OCI-LY7 (cell line): Measurements from ENCODE around the gene DUOXA2. TPM values are rescaled to one million over a fixed set of nuclear protein-coding genes. Genes with fewer than 3 reads are reported as not detected.

Experiments
- BruUV-seq: library from RNA; stranded (reverse); fragments of 400-500 nt; replicated peaks from 2 replicates; lab custom pipeline; 2021; lab: Mats Ljungman, UMichigan
- CTCF ChIA-PET: fragments of 300-600 bp; sonication (Branson Sonifier 250); formaldehyde crosslinking; loops from one replicate; lab custom pipeline; 2022; ENCODE audit warnings: antibody characterized with exemption; ENCODE audit not compliant: unreplicated experiment; lab: Charles Lee
- POLR2A ChIA-PET: fragments of 300-600 bp; sonication (Branson Sonifier 250); formaldehyde crosslinking; loops from one replicate; lab custom pipeline; 2022; ENCODE audit warnings: antibody characterized with exemption; lab: Charles Lee
- DNase-seq: peaks from one replicate; pipeline ENCODE4 v3.0.0-alpha.2; 2015; ENCODE audit warnings: low spot score
- H2AFZ ChIP-seq: fragments of 200-600 bp; sonication (generic), shearing (Covaris generic); 2 replicates; pipeline ENCODE4 v1.6.1; 2014; ENCODE audit warnings: mild to moderate bottlenecking, antibody characterized with exemption, low read length, moderate library complexity
- H3K27ac ChIP-seq: fragments of 200-600 bp; sonication (generic); 2 replicates; pipeline ENCODE4 v1.5.1; 2014; ENCODE audit warnings: mixed run types, low read depth, mild to moderate bottlenecking, moderate library complexity, low read length, inconsistent platforms; ENCODE audit not compliant: poor library complexity, severe bottlenecking
- H3K36me3 ChIP-seq: fragments of 200-600 bp; sonication (generic); 2 replicates; pipeline ENCODE4 v1.6.1; 2014; ENCODE audit warnings: mild to moderate bottlenecking, antibody characterized with exemption, low read length, moderate library complexity, mixed read lengths; ENCODE audit not compliant: insufficient read depth
- H3K4me1 ChIP-seq: fragments of 200-600 bp; sonication (generic); 2 replicates; pipeline ENCODE4 v1.5.1; 2014; ENCODE audit warnings: mild to moderate bottlenecking, low read length; ENCODE audit not compliant: insufficient read depth, poor library complexity, severe bottlenecking
- H3K4me2 ChIP-seq: fragments of 200-600 bp; sonication (generic); 2 replicates; pipeline ENCODE4 v1.6.1; 2014; ENCODE audit warnings: mild to moderate bottlenecking, low read length
- H3K4me3 ChIP-seq: fragments of 200-600 bp; sonication (generic); 2 replicates; pipeline ENCODE4 v1.5.1; 2014; ENCODE audit warnings: mild to moderate bottlenecking, low read depth, low read length; ENCODE audit not compliant: poor library complexity, severe bottlenecking
- H3K79me2 ChIP-seq: fragments of 200-600 bp; sonication (generic); 2 replicates; pipeline ENCODE4 v1.6.1; 2016; ENCODE audit warnings: low read depth, mild to moderate bottlenecking, low read length, moderate library complexity, mixed read lengths; ENCODE audit not compliant: insufficient read depth
- H3K9me2 ChIP-seq: fragments of 200-600 bp; sonication (generic); 2 replicates; pipeline ENCODE4 v1.6.1; 2016; ENCODE audit warnings: mild to moderate bottlenecking, low read length, mixed read lengths; ENCODE audit not compliant: insufficient read depth
- H3K9me3 ChIP-seq: fragments of 200-600 bp; sonication (generic); 2 replicates; pipeline ENCODE4 v1.6.1; 2014; ENCODE audit warnings: mild to moderate bottlenecking, mixed run types, low read length, mixed read lengths
- H4K20me1 ChIP-seq: fragments of 200-600 bp; sonication (generic); 2 replicates; pipeline ENCODE4 v1.6.1; 2014; ENCODE audit warnings: mild to moderate bottlenecking, antibody characterized with exemption, low read length, moderate library complexity, mixed read lengths; ENCODE audit not compliant: insufficient read depth
- EZH2phosphoT487 ChIP-seq: fragments of 200-600 bp; sonication (generic); IDR thresholded peaks from 2 replicates; pipeline ENCODE4 v1.6.1; 2018; ENCODE audit warnings: low read depth, borderline replicate concordance, mild to moderate bottlenecking, mixed run types, antibody characterized with exemption, low read length, moderate library complexity, mixed read lengths
- intact Hi-C: fragments of 100-400 bp; cut with micrococcal nuclease; formaldehyde crosslinking; loops from one replicate; pipeline ENCODE4 v1.10.0; 2022; ENCODE audit not compliant: unreplicated experiment
- total RNA-seq, 2 experiments: library from RNA; depleted of rRNA in 1 of 2; stranded (reverse); fragments of >200 nt in 1 of 2; shearing (Covaris generic) in 1 of 2; gene quantifications; 2 replicates each; pipeline ENCODE4 v1.2.3, GENCODE V29; 2014 to 2022
- TF ChIP-seq, protein P1 (sequence below): fragments of 200-600 bp; sonication (generic); conservative IDR thresholded peaks from 2 replicates; pipeline ENCODE4 v1.5.1; 2014; ENCODE audit warnings: mild to moderate bottlenecking, antibody characterized with exemption, low read length, moderate library complexity, mixed read lengths

DUOXA2 gene
- total RNA-seq, 2 experiments from 2014 or later = not detected

DNA sequence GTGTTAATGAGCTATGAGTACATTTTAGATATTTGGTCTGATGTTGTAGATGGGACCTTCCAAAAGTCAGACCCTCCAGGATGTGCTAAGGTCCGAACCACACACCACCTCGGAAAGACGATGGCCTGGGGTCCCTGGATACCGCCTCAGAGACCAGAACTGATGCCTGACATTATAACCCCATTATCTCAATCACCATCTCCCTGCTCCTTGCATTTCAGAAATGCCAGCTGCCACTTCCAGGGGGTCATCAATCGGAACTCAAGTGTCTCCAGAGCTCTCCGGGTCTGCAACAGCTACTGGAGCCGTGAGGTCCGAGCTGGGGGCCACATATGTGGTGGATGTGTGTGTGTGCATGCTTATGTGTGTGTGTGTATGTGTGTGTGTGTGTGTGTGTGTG lies 23.6 kb downstream of the DUOXA2 start:
- H2AFZ ChIP-seq = no peak overlapping the region
- no peak overlapping the region for H3K4me2 ChIP-seq
- intact Hi-C loops = no loop called here
- H3K4me3 ChIP-seq = no peak overlapping the region
- no TSS peak for BruUV-seq
- ChIA-PET POLR2A (interaction anchor here (0.7 kb wide), 1 partner anchor 169 kb away, joined by 4 read pairs; no protein-coding TSS in a partner anchor), CTCF (no interaction called here)
- H3K27ac ChIP-seq = no peak overlapping the region
- no peaks in the 10 kb centered on the region for H3K4me1 ChIP-seq
- H3K9me2 ChIP-seq = no peaks in the 10 kb centered on the region
- no peak for TF ChIP-seq EZH2phosphoT487
- TF ChIP-seq, protein P1, sequence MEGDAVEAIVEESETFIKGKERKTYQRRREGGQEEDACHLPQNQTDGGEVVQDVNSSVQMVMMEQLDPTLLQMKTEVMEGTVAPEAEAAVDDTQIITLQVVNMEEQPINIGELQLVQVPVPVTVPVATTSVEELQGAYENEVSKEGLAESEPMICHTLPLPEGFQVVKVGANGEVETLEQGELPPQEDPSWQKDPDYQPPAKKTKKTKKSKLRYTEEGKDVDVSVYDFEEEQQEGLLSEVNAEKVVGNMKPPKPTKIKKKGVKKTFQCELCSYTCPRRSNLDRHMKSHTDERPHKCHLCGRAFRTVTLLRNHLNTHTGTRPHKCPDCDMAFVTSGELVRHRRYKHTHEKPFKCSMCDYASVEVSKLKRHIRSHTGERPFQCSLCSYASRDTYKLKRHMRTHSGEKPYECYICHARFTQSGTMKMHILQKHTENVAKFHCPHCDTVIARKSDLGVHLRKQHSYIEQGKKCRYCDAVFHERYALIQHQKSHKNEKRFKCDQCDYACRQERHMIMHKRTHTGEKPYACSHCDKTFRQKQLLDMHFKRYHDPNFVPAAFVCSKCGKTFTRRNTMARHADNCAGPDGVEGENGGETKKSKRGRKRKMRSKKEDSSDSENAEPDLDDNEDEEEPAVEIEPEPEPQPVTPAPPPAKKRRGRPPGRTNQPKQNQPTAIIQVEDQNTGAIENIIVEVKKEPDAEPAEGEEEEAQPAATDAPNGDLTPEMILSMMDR = no peak
- H3K79me2 ChIP-seq = no peaks in the 10 kb centered on the region
- no peaks in the 10 kb centered on the region for H3K9me3 ChIP-seq
- no peaks in the 10 kb centered on the region for H4K20me1 ChIP-seq
- H3K36me3 ChIP-seq = no peaks in the 10 kb centered on the region
- DNase-seq = no peak

DNA sequence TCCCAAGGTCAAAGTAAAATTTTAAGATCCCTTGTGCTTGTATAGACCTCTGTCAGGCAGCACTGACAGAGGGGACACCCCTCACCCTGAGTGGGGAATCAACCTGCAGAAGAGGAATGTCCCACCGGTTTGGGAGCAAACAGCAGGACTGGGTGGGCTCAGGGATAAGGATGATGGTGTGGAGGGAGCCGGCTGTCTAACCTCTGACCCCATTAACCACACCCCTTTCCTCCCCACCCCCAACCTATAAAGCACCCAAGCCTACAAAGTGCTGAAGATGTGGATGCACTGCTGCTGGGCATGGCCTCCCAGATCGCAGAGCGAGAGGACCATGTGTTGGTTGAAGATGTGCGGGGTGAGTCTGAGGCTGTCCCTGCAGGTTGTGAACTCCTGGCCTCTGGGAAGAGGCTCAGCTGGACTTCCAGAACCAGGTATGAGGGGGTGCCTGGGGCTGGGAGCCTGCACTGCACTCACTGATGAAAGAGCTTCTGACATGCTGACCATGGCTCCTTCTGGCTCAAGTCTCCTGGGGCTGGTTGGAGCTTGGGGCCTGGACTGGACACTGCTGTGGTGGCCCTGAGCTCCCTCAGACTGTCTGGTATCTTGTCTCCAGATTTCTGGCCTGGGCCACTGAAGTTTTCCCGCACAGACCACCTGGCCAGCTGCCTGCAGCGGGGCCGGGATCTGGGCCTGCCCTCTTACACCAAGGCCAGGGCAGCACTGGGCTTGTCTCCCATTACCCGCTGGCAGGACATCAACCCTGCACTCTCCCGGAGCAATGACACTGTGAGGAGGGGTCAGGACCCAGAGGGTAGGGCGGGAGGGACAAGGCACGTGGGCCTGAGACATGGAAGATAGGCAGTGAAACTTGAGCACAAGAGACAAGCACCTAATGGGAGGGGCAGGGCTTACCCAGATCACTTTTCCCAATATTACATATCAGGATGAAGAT lies 25.0 kb downstream of the DUOXA2 start:
- H3K4me2 ChIP-seq = no peak overlapping the region
- H3K79me2 ChIP-seq = no peaks in the 10 kb centered on the region
- intact Hi-C loops = no loop called here
- no peak for TF ChIP-seq EZH2phosphoT487
- TF ChIP-seq, protein P1 = no peak
- H3K9me2 ChIP-seq = no peaks in the 10 kb centered on the region
- no peaks in the 10 kb centered on the region for H3K9me3 ChIP-seq
- no peak overlapping the region for H3K4me3 ChIP-seq
- no peak overlapping the region for H2AFZ ChIP-seq
- CTCF ChIA-PET = no interaction called here
- POLR2A ChIA-PET = interaction anchor here (0.9 kb wide), 1 partner anchor 11 kb away, joined by 3 read pairs; no protein-coding TSS in a partner anchor
- H4K20me1 ChIP-seq = no peaks in the 10 kb centered on the region
- H3K4me1 ChIP-seq = no peaks in the 10 kb centered on the region
- H3K36me3 ChIP-seq = no peaks in the 10 kb centered on the region
- no peak for DNase-seq
- no peak overlapping the region for H3K27ac ChIP-seq
- BruUV-seq = no TSS peak

- Histone ChIP-seq H3K4me1 (no peaks in the 10 kb centered on the region), H3K9me2 (no peaks in the 10 kb centered on the region), H4K20me1 (no peaks in the 10 kb centered on the region), H3K79me2 (no peaks in the 10 kb centered on the region), H3K36me3 (no peaks in the 10 kb centered on the region), H3K4me3 (no peak overlapping the region), H2AFZ (no peak overlapping the region), H3K27ac (no peak overlapping the region), H3K4me2 (no peak overlapping the region), H3K9me3 (no peaks in the 10 kb centered on the region)
- TF ChIP-seq, protein P1 = no peak
- no peak for TF ChIP-seq EZH2phosphoT487
- no peak for DNase-seq
- POLR2A ChIA-PET = interaction anchor here (0.9 kb wide), 1 partner anchor 10 kb away, joined by 3 read pairs; no protein-coding TSS in a partner anchor
- intact Hi-C loops = no loop called here
- CTCF ChIA-PET = no interaction called here
- no TSS peak for BruUV-seq
Measured at GRCh38 chr15:45139770-45140169, 25.6 kb downstream of the DUOXA2 start.
